SU-DHL-6 (cell line): ENCODE measurements around the gene CPT2.

ENCODE experiments used
- H2AFZ ChIP-seq: fragments of 200-600 bp; sonication (generic); 2 replicates; pipeline ENCODE4 v1.6.1; 2014; ENCODE audit warnings: low read depth, mild to moderate bottlenecking, moderate library complexity, mixed read lengths, antibody characterized with exemption, low read length; ENCODE audit not compliant: severe bottlenecking
- H3F3A ChIP-seq: fragments of 200-600 bp; shearing (Covaris generic); 2 replicates; pipeline ENCODE4 v1.6.0; 2016; ENCODE audit warnings: antibody characterized with exemption, mild to moderate bottlenecking; ENCODE audit not compliant: insufficient read depth
- H3K27ac ChIP-seq: fragments of 200-600 bp; sonication (generic); 2 replicates; pipeline ENCODE4 v1.5.1; 2016; ENCODE audit warnings: low read depth, mild to moderate bottlenecking, low read length, moderate library complexity, mixed read lengths
- H3K27me3 ChIP-seq: fragments of 200-600 bp; sonication (generic), shearing (Covaris generic); 2 replicates; pipeline ENCODE4 v1.6.0; 2014; ENCODE audit warnings: mild to moderate bottlenecking, low read length
- H3K36me3 ChIP-seq: fragments of 200-600 bp; sonication (generic); 2 replicates; pipeline ENCODE4 v1.6.1; 2014; ENCODE audit warnings: mild to moderate bottlenecking, low read length, mixed read lengths
- H3K4me2 ChIP-seq: fragments of 300-600, 200-600 bp; shearing (Covaris generic), sonication (generic); 2 replicates; pipeline ENCODE4 v1.6.0; 2014; ENCODE audit warnings: low read length, low read depth, mild to moderate bottlenecking; ENCODE audit not compliant: poor library complexity, severe bottlenecking
- H3K4me3 ChIP-seq: fragments of 200-600 bp; sonication (generic); 2 replicates; pipeline ENCODE4 v1.5.1; 2014; ENCODE audit warnings: antibody characterized with exemption, low read length, mild to moderate bottlenecking, mixed read lengths; ENCODE audit not compliant: insufficient read depth, poor library complexity, severe bottlenecking
- H3K79me2 ChIP-seq: fragments of 200-600 bp; sonication (generic); 2 replicates; pipeline ENCODE4 v1.6.1; 2014; ENCODE audit warnings: mild to moderate bottlenecking, low read length, moderate library complexity; ENCODE audit not compliant: insufficient read depth
- H3K9ac ChIP-seq: fragments of 200-600 bp; sonication (generic); 2 replicates; pipeline ENCODE4 v1.7.0; 2014; ENCODE audit warnings: mild to moderate bottlenecking, low read length
- H3K9me2 ChIP-seq: fragments of 200-600 bp; sonication (generic); replicated peaks from 2 replicates; pipeline ENCODE4 v1.6.1; 2014; ENCODE audit warnings: low read length; ENCODE audit not compliant: insufficient read depth
- H3K9me3 ChIP-seq: fragments of 200-600 bp; sonication (generic); 2 replicates; pipeline ENCODE4 v1.6.1; 2014; ENCODE audit warnings: low read length, mixed read lengths; ENCODE audit not compliant: insufficient read depth
- H4K20me1 ChIP-seq: fragments of 200-600 bp; sonication (generic); 2 replicates; pipeline ENCODE4 v1.6.1; 2014; ENCODE audit warnings: low read depth, mild to moderate bottlenecking, antibody characterized with exemption, low read length, moderate library complexity, mixed read lengths
- EZH2phosphoT487 ChIP-seq: fragments of 200-600 bp; sonication (generic), shearing (Covaris generic); conservative IDR thresholded peaks from 2 replicates; pipeline ENCODE4 v1.6.1; 2018; ENCODE audit warnings: mild to moderate bottlenecking, antibody characterized with exemption, low read length, moderate library complexity, mixed read lengths
- TF ChIP-seq, protein P1 (sequence below): fragments of 200-600 bp; sonication (generic); IDR thresholded peaks from one replicate; pipeline ENCODE4 v1.5.1; 2017; ENCODE audit warnings: antibody characterized with exemption, mild to moderate bottlenecking, low read length, moderate library complexity; ENCODE audit not compliant: insufficient read depth, poor library complexity, severe bottlenecking

Gene CPT2

DNA sequence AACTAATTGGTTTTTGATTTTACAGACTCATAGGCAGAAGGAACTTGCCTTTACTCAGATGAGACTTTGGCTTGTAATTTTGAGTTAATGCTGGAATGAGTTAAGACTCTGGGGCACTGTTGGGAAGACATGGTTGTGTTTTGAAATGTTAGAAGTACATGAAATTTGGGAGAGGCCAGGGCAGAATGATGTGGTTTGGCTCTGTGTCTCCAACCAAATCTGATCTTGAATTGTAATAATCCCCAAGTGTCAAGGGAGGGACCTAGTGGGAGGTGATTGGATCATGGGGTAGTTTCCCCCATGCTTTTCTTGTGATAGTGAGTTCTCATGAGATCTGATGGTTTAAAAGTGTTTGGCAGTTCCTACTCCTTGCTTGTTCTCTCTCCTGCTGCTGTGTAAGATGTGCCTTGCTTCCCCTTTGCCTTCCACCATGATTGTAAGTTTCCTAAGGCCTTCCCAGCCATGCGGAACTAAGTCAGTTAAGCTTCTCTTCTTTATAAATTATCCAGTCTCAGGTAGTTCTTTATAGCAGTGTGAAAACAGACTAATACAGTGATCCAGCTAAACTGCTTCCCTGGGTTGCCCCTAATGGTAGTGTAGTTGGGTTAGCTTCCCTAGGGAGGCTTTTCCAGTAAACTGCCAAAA is 10.2 kb downstream of the CPT2 start:
- Histone ChIP-seq H3K4me3 (no peak overlapping the region), H4K20me1 (no peaks in the 10 kb centered on the region), H3K36me3 (peaks cover 63% of the 10 kb centered on the region), H3K79me2 (no peaks in the 10 kb centered on the region), H3K27me3 (no peaks in the 10 kb centered on the region), H2AFZ (no peak overlapping the region), H3K9me2 (no peaks in the 10 kb centered on the region), H3K4me2 (no peak overlapping the region), H3K9me3 (peaks cover 20% of the 10 kb centered on the region; the same call in 1 of the 2 replicates), H3K9ac (no peak overlapping the region), H3F3A (peaks cover 3% of the 10 kb centered on the region; the same call in 1 of the 2 replicates), H3K27ac (no peak overlapping the region)
- TF ChIP-seq, protein P1, sequence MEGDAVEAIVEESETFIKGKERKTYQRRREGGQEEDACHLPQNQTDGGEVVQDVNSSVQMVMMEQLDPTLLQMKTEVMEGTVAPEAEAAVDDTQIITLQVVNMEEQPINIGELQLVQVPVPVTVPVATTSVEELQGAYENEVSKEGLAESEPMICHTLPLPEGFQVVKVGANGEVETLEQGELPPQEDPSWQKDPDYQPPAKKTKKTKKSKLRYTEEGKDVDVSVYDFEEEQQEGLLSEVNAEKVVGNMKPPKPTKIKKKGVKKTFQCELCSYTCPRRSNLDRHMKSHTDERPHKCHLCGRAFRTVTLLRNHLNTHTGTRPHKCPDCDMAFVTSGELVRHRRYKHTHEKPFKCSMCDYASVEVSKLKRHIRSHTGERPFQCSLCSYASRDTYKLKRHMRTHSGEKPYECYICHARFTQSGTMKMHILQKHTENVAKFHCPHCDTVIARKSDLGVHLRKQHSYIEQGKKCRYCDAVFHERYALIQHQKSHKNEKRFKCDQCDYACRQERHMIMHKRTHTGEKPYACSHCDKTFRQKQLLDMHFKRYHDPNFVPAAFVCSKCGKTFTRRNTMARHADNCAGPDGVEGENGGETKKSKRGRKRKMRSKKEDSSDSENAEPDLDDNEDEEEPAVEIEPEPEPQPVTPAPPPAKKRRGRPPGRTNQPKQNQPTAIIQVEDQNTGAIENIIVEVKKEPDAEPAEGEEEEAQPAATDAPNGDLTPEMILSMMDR, result no peak

DNA sequence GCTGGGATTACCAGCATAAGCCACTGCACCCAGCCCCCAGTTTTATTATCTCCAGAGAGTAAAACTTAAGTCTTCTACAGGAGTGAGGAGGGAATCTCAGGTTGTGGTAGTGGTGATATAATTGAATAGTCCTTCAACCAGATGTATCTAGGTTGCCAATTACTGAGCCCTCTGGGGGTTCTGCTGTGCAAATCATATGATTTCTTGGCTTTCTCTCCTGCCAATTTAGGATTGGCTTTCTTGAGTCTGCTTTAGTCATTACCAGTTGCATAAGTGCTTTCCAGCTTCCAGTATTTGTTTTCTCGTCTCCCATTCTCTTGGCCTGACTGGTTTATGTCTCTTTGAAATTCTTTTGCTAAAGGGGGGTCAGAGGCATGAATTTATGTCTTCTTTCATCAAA is 11.1 kb downstream of the CPT2 start:
- no peaks in the 10 kb centered on the region for H3K9me2 ChIP-seq
- no peaks in the 10 kb centered on the region for H4K20me1 ChIP-seq
- H3K36me3 ChIP-seq, result peaks cover 59% of the 10 kb centered on the region
- H3F3A ChIP-seq, result peaks cover 2% of the 10 kb centered on the region; the same call in 1 of the 2 replicates
- TF ChIP-seq, protein P1, result no peak
- no peak for TF ChIP-seq EZH2phosphoT487
- H2AFZ ChIP-seq, result no peak overlapping the region
- H3K9ac ChIP-seq, result no peak overlapping the region
- no peaks in the 10 kb centered on the region for H3K79me2 ChIP-seq
- H3K4me2 ChIP-seq, result no peak overlapping the region
- H3K4me3 ChIP-seq, result no peak overlapping the region
- H3K27ac ChIP-seq, result no peak overlapping the region
- no peaks in the 10 kb centered on the region for H3K27me3 ChIP-seq
- H3K9me3 ChIP-seq, result peaks cover 20% of the 10 kb centered on the region; the same call in 1 of the 2 replicates

DNA sequence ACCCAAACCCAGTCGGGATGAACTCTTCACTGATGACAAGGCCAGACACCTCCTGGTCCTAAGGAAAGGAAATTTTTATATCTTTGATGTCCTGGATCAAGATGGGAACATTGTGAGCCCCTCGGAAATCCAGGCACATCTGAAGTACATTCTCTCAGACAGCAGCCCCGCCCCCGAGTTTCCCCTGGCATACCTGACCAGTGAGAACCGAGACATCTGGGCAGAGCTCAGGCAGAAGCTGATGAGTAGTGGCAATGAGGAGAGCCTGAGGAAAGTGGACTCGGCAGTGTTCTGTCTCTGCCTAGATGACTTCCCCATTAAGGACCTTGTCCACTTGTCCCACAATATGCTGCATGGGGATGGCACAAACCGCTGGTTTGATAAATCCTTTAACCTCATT is 13.7 kb downstream of the CPT2 start:
- Histone ChIP-seq H3K9ac (no peak overlapping the region), H3K9me3 (peaks cover 16% of the 10 kb centered on the region; the same call in 1 of the 2 replicates), H3K79me2 (no peaks in the 10 kb centered on the region), H3K27me3 (no peaks in the 10 kb centered on the region), H3F3A (no peaks in the 10 kb centered on the region), H3K9me2 (no peaks in the 10 kb centered on the region), H4K20me1 (no peaks in the 10 kb centered on the region), H3K4me2 (no peak overlapping the region), H3K27ac (no peak overlapping the region), H3K36me3 (peaks cover 33% of the 10 kb centered on the region), H2AFZ (no peak overlapping the region), H3K4me3 (no peak overlapping the region)
- no peak for TF ChIP-seq EZH2phosphoT487
- TF ChIP-seq, protein P1, result no peak
